HG02588 (cell line): ENCODE data around the gene WDR35.

Experiments used
- ATAC-seq: cut with Tn5 transposase; IDR thresholded peaks from one replicate; pipeline ENCODE4 v1.9.1; 2021; ENCODE audit warnings: mild to moderate bottlenecking, moderate library complexity; ENCODE audit not compliant: unreplicated experiment

Gene WDR35

GRCh38 chr2:19873014-19873413, 116.9 kb downstream of the WDR35 start:
- ATAC-seq, result no peak

- ATAC-seq, result no peak
Measured at GRCh38 chr2:19872302-19872701, 117.6 kb downstream of the WDR35 start.

GRCh38 chr2:19871836-19872235, 118.1 kb downstream of the WDR35 start:
- ATAC-seq, result no peak

GRCh38 chr2:19870792-19871191, 119.1 kb downstream of the WDR35 start:
- ATAC-seq, result no peak

GRCh38 chr2:19868701-19869580, 121.0 kb downstream of the WDR35 start:
- ATAC-seq, result peak; percentile 79

GRCh38 chr2:19868224-19868623, 121.7 kb downstream of the WDR35 start:
- no peak for ATAC-seq

- no peak for ATAC-seq
Measured at GRCh38 chr2:19866771-19867170, 123.1 kb downstream of the WDR35 start.

- peak; percentile 41 for ATAC-seq
Measured at GRCh38 chr2:19865151-19865550, 124.8 kb downstream of the WDR35 start.

GRCh38 chr2:19864381-19864780, 125.5 kb downstream of the WDR35 start:
- ATAC-seq, result no peak

- ATAC-seq, result peak; percentile 62
Measured at GRCh38 chr2:19863303-19864041, 126.4 kb downstream of the WDR35 start.

GRCh38 chr2:19861813-19862212, 128.1 kb downstream of the WDR35 start:
- ATAC-seq, result no peak
